Ecto neural progenitor cell (in vitro differentiated cells): ENCODE data around the gene DAAM2.

Experiments
- DNase-seq: peaks from one replicate; pipeline ENCODE4 v3.0.0-alpha.2; 2018; ENCODE audit warnings: low spot score

Gene DAAM2

GRCh38 chr6:39910164-39910563, 118.0 kb downstream of the DAAM2 start:
- DNase-seq = no peak

GRCh38 chr6:39910744-39911143, 118.6 kb downstream of the DAAM2 start:
- no peak for DNase-seq

GRCh38 chr6:39911513-39912125, 119.4 kb downstream of the DAAM2 start:
- no peak for DNase-seq

GRCh38 chr6:39912446-39912845, 120.3 kb downstream of the DAAM2 start:
- no peak for DNase-seq

- no peak for DNase-seq
These were observed 121.3 kb downstream of the DAAM2 start for GRCh38 chr6:39913391-39913916.

GRCh38 chr6:39914239-39914638, 122.1 kb downstream of the DAAM2 start:
- no peak for DNase-seq

GRCh38 chr6:39915866-39916265, 123.7 kb downstream of the DAAM2 start:
- no peak for DNase-seq

- DNase-seq = no peak
These were observed 125.2 kb downstream of the DAAM2 start for GRCh38 chr6:39917329-39917728.

- no peak for DNase-seq
These were observed 125.8 kb downstream of the DAAM2 start for GRCh38 chr6:39917981-39918380.

GRCh38 chr6:39918831-39919230, 126.7 kb downstream of the DAAM2 start:
- DNase-seq = no peak

- no peak for DNase-seq
These were observed 128.0 kb downstream of the DAAM2 start for GRCh38 chr6:39920157-39920556.

GRCh38 chr6:39922821-39923220, 130.6 kb downstream of the DAAM2 start:
- DNase-seq = no peak

GRCh38 chr6:39923394-39923793, 131.2 kb downstream of the DAAM2 start:
- no peak for DNase-seq

GRCh38 chr6:39923861-39924260, 131.7 kb downstream of the DAAM2 start:
- no peak for DNase-seq

GRCh38 chr6:39924283-39924682, 132.1 kb downstream of the DAAM2 start:
- no peak for DNase-seq

- DNase-seq = no peak
These were observed 133.2 kb downstream of the DAAM2 start for GRCh38 chr6:39925191-39925930.

- DNase-seq = no peak
These were observed 133.7 kb downstream of the DAAM2 start for GRCh38 chr6:39925931-39926290.

- DNase-seq = no peak
These were observed 134.5 kb downstream of the DAAM2 start for GRCh38 chr6:39926668-39927067.

- DNase-seq = no peak
These were observed 135.0 kb downstream of the DAAM2 start for GRCh38 chr6:39927159-39927558.

GRCh38 chr6:39929039-39929732, 137.0 kb downstream of the DAAM2 start:
- DNase-seq = no peak

GRCh38 chr6:39929733-39930461, 137.7 kb downstream of the DAAM2 start:
- no peak for DNase-seq

- no peak for DNase-seq
These were observed 138.4 kb downstream of the DAAM2 start for GRCh38 chr6:39930540-39930939.
